ENCODE data around the gene GAS5.
A peak's percentile ranks its signal among the peaks of the same experiment; 100 is the strongest.
"Not testable (repeated sequence)": the region's sequence is repeated elsewhere in the genome, so short reads cannot be mapped to it uniquely, and the experiment has no call there.

The GAS5 gene

DNA sequence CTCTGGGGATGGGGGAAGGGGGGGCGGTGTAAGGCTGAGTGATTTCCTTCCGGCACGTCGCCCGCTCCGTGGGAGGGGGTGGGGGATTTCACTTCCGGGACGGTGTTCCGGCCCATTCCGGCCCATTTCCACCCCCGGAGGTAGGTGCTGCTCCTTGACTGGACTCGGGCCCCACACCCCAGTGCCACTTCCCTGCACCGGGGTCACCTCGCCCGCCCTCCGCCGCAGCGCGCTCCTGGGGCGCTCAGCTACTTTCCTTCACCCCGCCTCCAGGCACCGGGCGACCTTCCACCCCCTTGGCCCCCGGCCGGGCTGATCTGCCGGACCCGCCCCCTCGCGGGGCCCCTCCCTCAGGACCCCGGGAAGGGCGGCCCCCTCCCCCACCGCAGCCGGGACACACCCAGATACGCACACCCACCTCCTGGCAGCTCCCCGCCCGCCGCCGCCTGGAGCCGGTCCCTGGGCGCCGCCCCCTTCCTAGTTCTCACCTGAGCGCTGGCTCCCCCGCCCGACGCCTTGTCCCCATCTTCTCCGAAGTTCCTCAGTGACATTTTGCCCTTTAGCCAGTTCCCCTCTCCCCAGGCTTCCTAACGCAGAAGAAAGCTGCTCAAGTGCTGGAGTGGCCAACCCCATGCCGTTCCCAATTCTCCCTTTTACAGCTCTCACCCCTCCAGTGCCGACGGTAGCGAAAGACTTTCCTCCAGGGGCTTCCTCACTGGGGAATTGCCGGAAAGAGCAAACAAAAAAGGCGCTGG, 654 bp upstream of the GAS5 start, which contains the start of gene ZBTB37:
Gene ZBTB37, plus strand, starts transcription at position 115 of the 755 bp plus-strand sequence. CDS start 1,846 bp downstream, outside the sequence.
- peak; percentile 95 to 97 for DNase-seq

GRCh38 chr1:173867141-173867752, 542 bp downstream of the GAS5 start:
- peak in 1 of 2 donors; percentile 62 for DNase-seq

DNA sequence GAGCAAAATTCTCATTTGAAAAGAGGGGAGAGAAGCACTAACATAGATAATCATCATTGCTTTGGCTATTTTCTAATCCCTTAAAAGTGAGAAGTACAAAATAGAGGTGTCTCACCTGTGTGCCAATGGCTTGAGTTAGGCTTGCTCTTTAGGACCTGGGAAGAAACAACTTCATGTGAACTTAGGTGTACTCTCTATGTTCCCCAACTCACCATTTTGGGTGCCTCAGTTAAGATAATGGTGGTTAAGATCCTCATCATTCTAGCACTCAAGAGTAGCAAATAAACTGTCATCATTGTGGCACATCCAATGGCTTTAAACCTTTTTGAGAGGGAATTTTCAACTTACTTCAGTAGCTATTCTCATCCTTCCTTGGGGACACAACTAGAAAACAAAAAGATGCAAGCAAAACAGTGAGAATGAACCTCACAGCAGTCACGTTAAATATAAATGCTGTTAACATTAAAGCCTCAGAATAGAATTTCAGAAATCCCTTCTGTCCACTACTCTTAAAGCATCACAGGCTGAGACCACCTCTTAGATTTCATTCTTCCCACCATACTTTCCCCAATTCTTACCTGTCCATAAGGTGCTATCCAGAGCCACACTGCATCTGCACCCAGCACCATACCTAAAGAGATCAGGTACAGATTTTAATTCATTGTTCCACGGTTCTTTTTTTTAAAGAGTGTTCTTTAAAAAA, 1.2 kb downstream of the GAS5 start:
- no peak for DNase-seq

- no peak for DNase-seq
Measured at GRCh38 chr1:173865468-173866164, 2.2 kb downstream of the GAS5 start.

DNA sequence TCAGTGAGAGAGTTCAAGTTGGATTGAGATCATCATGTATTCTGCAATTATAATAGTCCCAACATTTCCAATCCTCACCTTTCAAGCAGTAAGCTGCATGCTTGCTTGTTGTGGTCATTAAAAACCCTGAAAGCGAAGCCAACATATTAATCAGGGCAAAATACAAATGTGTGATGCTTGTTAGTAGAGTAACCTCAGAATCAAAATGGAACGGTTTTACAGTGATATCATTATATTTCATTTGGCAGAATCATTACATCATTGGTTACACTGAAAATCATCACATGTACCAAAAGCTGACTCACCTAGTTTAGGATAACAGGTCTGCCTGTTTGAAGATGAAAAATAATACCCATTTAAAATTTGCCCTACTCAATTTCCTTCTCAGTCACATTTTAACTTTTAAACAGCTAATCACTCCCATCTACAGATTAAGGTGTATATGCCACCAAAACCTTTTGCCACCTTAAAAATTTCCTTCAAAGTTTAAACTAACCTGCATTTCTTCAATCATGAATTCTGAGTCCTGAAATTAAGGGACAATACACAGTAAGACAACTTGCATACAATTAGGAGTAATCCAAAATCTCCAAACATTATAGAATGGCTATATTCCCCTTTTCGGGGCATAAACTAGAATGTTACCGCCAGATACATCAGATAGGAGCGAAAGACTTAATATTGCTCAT, 3.5 kb downstream of the GAS5 start:
- DNase-seq, result no peak

DNA sequence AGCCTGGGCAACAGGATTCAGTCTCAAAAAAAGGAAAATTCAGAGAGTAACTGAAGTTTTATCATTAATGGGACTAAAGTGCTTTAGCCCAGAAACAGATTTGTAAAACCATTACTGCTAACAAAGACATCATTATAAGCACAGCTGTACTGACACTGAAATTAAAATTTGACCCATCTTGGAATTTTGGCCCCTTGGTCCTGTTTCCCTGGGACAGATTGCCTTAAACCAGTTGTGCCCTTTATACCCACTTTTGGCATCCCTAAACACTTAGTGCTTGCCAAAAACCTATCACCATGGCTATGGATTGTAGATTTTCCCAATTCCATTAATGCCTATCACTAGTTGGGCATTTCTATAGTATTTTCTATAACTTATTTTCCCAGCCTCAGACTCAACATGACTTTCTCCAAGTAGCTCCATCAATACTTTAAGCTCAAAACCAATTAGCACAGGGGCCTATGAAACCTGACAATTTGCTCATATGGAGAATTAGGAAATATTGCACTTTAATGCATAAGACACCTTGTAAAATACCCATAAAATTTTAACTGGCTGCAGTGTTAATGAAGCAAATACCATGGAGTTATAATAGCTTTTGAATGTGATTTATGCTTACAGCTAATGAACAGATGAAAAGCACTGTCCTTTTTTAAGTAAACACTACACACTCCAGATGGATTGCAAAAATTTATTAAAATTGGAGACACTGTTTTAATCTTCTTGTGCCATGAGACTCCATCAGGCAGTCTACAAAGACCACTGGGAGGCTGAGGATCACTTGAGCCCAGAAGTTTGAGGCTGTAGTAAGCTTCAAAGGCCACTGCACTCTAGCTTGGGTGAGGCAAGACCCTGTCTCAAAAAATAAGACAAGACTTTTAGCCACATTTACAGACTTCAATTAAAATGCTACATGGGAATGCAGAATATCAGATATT, 4.3 kb downstream of the GAS5 start:
- DNase-seq, result no peak

DNA sequence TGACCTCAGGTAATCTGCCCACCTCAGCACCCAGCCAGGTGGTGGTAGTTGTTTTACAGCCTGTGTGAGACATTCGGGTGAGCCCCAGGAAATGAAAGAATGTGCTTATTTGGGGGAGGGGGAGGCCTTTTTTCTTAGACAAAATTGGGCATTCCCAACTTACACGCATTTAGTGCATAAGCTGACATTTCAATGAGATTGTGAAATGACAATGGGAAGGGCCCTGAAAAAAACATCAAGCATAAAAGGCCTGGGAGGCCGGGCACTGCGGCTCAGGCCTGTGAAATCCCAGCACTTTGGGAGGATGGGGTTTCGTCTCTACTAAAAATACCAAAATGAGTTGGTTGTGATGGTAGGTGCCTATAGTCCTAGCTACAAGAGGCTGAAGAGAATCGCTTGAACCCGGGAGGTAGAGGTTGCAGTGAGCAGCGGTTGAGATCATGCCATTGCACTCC, 5.0 kb downstream of the GAS5 start:
- peak in 1 of 2 donors; percentile 22 for DNase-seq

- peak; percentile 44 to 62 for DNase-seq
Measured at GRCh38 chr1:173862146-173862768, 5.5 kb downstream of the GAS5 start.

- peak; percentile 38 to 65 for DNase-seq
Measured at GRCh38 chr1:173861731-173862145, 6.1 kb downstream of the GAS5 start.

- DNase-seq, result no peak
Measured at GRCh38 chr1:173860065-173860464, 7.7 kb downstream of the GAS5 start.

GRCh38 chr1:173859547-173859946, 8.2 kb downstream of the GAS5 start:
- DNase-seq, result not testable (repeated sequence)

DNA sequence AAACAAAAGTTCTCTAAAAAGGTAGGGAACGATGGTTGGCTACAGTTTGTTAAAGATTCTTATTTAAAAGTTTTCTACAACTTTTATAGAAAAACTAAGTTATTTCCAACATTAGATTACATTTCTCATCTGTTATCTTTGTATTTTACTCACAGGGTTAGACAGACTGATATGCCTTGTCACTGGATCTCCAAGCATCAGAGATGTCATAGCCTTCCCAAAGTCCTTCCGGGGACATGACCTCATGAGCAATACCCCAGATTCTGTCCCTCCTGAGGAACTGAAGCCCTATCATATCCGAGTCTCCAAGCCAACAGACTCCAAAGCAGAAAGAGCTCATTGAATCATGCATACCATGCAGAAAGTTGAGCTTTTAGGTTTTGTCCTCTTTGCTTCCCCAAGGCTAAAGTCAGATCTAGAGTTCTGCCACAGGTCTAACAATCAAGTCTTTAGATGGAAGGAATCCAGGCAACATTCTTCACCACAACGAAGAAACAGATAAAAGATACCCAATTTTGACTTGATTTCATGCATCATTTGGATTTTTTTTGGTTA, 10.3 kb downstream of the GAS5 start:
- no peak for DNase-seq

DNA sequence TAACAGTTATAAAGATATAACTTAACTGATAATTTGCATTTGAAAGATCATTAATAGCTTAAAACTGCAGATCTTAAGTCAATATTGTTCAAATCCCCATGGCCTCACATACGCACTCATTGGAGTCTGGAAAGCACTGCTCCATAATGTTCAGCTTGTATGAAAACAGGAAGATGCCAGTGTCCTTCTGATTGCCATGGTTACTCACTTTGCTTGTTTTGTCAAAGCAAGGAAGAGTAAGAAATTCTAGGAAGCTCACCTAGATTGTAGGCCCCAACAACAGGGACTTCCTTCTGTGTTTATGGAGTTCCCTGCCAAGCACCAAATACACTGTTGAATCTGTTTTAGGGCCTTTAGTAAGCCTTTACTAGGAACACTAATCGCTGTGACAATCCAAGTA, 10.9 kb downstream of the GAS5 start:
- DNase-seq, result no peak

DNA sequence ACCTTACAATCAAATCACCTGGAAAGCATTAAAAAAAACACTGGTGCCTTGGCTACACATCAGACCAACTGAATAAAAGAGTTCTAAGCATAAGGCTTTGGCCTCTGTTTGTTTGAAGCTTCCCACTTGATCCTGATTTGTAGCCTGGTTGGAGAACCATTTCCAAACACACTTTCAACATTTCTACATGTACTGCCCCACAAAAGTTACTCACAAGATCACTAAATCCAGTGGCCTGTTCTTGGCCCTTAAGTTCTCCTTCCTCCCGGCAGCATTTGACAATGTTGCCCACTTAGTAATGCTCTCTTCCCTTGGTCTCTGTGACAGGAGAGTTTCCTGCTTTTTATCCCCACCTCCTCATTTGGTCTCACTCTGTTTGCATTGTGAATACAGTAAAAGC, 11.8 kb downstream of the GAS5 start:
- DNase-seq, result no peak

DNA sequence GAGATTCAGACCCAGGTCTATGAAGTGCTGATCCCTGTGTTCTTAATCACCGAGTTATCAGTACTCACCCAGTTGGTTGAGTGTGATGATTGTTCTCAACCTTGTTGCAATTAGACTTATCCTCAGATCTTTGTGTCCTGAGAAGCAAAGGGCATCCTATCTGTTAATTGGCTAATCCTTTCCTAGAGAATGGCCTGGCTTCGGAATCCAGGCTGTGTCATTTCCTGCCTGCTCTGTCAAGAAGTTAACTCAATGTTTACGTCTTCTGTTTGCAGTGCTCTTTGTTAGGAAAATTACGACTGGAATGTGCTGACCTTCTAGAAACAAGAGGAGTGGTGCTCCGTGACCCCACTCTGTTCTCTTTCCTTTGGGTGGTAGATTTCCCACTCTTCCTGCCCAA, 14.7 kb downstream of the GAS5 start:
- DNase-seq, result no peak

DNA sequence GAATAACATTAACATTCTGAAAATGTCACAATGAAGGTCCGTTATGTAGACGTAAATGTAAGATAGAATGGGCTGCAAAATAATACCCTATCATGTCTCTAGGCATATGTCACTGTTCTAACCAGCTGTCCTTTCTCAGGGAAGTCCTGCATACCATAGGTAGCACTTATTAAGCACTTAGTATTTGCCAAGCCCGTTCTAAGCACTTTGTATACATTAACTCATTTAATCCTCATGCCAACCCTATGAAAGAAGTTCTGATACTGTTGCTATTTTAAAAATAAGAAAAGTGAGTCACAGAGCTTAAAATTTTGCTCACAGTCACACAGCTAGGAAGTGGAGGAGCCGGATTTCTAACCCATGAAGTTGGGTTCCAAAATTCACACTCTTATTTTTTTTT, 15.7 kb downstream of the GAS5 start:
- no peak for DNase-seq

DNA sequence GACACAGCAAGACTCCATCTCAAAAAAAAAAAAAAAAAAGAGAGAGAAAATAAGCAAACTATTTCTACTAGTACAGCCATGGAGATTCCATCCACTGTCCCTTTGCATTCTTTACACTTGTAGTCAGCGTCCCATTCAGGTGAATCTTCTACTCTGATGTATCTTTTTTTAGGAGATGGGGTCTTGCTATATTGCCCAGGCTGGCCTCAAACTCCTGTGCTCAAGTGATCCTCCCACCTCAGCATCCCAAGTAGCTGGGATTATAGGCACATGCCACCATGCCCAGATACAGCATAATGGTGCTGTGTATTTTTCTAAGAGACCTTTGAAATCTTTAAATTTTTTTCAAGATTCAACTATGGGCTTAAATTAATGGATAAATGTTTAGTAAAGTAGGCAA, 35.0 kb downstream of the GAS5 start:
- DNase-seq, result no peak

- no peak for DNase-seq
Measured at GRCh38 chr1:173827611-173828010, 40.2 kb downstream of the GAS5 start.

DNA sequence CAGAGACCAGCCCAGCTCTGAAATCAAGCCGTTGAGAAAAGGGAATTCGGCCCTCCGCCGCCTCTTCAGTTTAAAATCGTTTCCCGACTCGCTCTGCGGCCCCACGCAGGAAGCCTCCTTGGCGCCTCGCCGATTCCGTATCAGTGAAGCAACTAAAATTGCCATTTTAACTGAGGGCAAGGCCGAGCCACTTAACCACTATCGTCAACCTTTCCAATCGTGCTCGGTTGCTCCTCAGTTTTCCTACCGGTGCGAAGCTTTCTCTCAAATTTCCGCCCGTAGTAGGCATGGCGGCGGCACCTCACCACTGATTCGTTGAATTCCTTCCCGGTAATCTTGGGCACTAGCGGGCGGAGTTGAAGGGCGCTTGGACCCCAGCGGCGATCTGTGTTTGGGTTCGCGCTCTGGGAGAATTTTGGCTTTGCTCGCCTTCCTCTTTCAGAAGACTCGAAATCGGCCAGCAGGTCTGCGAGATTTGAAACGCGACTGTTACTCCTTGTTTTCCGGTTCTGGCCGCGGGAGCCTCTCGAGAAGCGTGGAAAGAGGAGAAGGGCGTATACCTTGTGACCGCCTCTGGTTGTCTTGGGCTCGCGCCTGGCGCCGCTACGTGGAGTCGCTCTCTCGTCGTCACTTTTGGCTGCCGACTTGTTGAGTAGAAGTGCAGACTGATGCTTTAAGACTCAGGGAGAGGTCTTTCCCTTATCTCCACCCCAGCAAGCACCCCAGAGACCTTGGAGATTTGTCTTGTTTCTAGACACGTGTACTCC, 43.3 kb downstream of the GAS5 start, which contains the start of the genes CENPL and DARS2:
Gene CENPL, minus strand, starts transcription at position 569 of the 767 bp plus-strand sequence. CDS start 13,584 bp downstream, outside the sequence.
Gene DARS2, plus strand, starts transcription at position 359 of the 767 bp plus-strand sequence. CDS start 557 bp downstream, outside the sequence.
- DNase-seq, result peak; percentile 84 to 88

All from stimulated activated CD4-positive, alpha-beta T cell treated with anti-CD3 and anti-CD28 coated beads, Interleukin-2, amount 100 ng/mL, for 24 hours (primary cell).